Stimulated activated CD8-positive, alpha-beta memory T cell treated with anti-CD3 and anti-CD28 coated beads, Interleukin-12 subunit alpha, Interleukin-12 subunit beta, amount 100 ng/mL, for 24 hours (primary cell): ENCODE results near the gene ANTXRL.
"Not testable (repeated sequence)": the region's sequence is repeated elsewhere in the genome, so short reads cannot be mapped to it uniquely, and the experiment has no call there.

Source experiments
- DNase-seq: peaks from one replicate; pipeline ENCODE4 v3.0.0-alpha.2; 2020; ENCODE audit errors: extremely low read depth

Gene ANTXRL

DNA sequence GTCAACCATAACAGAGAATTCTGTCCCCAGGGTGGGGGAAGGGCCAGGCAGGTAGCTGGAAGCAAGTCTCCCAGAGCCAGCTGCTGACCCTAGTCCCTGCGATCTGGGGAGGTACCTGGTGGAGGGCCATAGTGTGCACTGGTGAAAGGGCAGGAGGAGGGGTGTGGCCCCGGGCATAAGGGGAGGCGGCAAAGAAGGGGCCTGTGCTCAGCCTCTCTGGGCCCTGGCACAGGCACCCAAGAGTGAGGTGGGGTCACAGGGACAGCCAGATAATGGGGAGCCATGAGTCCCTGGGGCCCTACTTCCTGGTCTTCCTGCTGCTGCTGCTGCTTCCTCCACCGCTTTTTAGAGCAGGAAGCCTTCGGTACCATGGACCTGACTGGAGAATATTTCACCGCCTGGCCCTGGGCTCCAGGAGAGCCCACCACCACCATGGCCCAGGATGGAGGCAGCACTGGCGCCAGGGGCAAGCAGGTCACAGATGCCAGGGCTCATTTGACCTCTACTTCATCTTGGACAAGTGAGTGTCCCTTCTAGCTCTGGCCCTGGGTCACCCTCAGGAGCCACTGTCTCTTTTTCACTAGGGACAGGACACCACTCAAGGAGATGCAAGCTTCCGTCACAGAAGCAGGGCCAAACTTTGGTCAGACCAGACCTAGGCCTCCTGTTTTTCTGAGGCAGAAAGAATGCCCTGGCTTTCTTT lies at the start of gene ANTXRL:
Gene ANTXRL, plus strand, starts transcription at position 7 of the 703 bp plus-strand sequence. Its CDS starts 266 bp downstream, at position 273.
- DNase-seq: no peak

DNA sequence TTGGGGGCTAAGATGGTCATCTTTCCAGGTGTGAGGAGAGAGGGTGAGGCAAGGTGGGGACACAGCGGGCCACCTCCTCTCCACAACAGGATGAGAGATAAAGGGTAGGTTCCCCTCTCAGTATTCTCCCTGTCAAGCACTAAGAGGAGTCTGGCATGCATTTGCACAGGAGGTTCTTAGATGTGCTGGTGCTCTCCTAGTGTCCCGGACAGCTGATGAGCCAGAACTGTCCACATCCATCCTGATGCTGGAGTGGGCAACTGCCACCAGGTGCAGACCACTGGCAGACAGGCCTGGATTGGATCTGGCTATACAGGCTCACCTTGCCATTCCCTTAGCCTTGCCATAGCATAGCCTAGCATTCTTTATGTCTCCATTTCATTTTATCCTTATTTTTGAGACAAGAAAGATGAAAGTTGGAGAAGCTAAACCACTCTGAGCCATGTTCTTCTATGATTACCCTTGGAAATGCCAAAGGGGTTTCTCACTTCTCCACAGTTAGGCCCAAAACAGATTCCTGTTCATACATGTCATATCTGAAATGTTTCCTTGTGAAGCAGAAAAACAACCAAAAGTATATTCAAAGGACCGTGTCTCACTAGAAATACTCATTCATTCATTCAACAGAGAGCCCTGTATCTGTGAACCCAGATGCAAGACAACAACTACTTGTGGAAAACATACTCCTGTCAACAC lies 48.8 kb upstream of the ANTXRL start:
- no peak for DNase-seq

DNA sequence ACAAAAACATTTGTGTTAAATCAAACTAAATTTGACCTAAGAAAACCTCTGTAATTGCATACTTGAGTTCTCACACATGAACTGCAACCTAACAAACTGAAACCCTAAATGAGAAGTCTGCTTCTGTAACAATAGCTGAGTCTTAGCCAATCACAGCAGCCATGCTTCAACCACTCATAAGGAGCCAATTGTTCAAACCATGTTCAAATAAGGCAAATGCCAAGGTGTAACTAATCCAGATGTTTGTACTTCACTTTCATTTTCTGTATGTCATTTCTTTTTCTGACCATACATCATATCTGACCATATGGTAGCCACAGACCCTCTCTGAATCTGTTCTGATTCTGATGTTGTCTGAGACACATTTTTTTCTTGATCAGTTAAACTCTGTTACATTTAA lies 47.5 kb upstream of the ANTXRL start:
- no peak for DNase-seq

DNA sequence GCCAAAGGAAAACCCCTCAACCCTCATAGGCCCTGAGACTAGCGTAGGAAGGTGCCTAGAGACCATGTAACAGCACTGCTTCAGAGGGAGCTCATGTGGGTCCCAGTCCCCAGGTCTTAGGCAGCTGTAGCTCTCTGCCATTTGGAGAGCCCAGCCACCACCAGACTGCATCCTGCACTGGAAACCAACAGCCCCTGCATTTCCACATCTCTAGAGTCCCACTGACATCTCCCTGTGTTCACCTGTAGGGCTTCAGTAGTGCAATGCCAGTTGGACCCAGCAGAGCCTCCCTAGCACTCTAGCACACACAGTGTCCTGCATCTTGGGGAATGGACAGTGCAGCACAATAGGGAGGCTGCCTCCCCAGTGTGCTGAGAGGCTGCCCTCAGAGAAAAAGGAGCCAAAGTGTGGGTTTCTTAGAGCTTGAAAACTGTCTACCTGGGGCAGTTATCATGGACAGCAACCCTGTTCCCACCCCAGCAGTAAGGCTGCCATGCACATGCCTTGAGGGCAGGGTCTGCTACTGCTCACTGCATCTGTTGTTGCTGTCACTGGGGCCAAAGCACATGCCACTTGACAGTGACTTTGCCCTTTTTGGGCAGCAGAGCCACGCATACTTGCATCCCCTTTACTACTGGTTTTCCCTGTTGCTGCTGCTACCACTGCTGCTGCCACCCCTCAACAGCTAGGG lies 46.7 kb upstream of the ANTXRL start:
- DNase-seq: no peak

DNA sequence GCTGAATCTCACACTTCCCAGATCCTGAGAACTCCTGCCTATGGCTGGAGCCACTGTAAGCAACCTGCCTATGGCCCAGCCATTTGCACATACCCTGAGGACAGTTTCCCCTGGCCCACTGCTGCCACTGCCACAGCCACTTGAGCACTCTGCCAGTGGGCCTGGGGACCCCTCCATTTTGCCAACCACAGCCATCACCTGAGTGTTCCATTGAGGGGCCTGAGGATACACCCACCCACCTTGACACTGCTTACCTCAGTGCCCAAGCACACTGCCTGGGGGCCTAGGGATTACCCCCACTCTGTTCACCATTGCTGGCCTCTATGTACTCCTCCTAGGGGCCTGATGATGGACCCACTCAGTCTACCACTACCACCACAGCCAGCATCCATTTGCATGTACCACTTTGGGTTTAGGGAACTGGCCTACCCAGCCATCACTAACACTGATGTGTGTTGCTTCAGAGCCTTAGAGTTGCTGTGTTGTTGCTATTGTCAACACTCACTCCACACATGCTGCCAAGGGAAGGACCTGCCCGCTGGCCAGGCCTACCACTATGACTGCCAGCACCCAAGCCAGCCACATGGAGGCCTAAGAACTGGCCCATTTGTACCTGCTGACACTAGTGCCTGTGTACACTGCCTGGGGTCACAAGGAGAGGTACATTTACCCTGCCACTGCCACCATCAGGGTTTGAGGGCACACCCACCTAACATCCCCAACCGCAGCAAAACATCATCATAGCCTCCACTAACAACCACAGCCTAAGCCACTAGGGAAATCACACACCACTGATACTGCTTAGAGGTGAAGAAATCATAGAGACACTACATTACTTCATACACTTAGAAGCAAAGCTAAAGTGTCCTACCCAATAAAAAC lies 45.9 kb upstream of the ANTXRL start:
- no peak for DNase-seq

DNA sequence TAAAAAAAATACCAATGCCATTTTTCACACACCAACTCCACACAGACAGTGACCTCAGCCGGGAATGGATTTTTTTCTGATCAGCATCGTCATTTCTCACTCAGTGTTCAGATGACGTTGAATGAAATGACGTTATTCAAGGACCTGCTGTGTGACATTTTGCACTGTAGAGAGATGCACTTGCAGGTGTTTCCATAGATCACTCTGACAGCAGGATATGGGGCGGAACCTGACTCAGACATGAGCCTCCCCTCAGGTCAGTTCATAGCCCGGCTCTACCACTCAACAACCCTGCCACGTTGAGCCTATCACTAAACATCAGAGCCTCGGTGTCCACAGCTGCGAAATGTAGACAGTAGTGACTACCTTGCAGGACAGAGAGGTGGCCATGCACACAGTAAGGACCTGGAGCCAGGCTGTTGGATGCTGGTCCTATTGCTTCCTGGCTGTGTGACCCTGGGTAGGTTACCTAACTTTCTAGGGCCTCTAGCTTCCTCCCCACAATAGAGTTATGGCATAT lies 41.4 kb upstream of the ANTXRL start:
- DNase-seq: no peak

DNA sequence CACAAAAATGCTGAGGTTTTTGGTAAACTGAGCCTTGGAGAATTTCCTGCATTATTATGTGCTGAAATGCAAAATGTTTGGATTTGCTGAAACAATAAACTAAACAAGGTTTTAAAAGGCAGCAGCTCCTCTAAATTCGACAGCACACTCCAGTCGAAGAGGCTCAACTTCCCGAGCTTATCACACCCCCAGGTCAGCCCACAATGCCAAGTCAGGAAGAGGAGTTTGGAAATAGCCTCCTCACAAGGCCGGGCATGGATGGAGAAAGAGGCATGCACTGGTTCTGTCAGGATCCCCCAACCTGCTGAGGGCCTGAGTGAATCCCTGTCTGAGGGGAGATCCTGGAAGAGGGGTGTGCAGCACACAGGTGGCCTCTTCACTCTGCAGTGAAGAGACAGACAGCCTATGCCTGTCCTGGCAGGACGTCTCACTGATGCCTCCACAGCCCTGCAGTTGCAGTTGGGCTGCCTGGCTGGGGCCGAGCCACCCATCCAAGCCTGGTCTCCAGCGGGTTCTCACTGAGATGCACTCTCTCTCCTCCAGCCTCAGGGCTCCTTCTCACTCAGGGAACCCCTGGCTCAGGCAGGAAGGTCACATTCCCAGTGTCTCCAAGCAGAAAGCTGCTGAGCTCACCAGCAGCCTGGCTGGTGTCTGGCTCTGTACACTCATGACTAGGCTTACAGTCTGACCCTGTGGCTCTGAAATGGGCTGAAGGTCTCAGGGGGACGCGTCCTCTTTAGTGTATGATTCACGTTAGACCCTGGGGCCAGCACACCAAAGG lies 40.2 kb upstream of the ANTXRL start:
- not testable (repeated sequence) for DNase-seq

DNA sequence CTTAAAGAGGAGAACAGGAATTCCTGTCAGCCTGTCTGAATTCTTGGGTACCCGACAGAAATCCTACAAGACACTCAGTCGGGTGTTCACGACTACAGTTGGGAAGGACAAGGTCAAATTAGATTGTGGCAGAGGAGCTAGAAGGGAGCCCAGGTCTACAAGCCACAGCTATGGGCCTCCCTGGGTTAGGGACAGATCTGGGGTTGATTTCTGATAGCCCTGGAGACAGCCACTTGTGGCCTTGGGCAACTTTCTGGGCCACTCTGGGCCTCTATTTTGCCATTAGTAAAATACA lies 39.7 kb upstream of the ANTXRL start:
- DNase-seq: no peak

DNA sequence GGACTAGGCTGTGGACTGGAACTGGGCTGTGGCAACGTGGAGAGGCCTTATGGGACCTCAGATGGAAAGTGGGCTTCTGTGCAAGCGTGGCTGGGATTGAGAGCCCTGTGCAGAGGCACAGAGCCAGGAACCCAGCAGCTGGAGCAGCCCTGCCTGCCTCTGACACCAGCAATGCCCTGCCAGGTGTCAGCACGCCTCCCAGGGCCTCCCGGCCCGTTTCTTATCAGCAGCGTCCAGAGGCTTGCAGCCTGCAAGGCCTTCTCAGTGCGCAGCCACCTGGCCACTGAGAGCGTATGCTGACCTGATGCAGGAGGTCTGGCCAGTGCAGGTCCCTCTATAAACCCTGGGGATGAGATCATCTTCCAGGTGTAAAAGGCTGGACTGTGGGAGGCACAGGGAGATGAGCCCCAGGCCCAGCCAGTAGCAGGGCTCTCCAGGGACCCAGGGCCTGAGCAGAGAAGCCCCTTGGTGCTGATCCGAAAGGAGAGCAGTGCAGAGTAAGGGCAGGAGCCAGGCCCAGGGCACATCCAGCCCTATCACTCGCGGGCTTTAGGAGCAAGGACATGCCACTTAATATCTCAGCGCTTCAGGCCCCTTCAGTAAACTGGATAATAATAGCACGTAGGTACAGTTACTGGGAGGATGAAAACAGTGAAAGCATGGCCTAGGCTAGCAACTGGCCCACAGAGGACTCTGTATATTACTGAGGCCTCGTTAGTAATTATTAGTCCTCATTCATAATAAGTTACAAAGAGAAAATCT lies 38.8 kb upstream of the ANTXRL start:
- no peak for DNase-seq

DNA sequence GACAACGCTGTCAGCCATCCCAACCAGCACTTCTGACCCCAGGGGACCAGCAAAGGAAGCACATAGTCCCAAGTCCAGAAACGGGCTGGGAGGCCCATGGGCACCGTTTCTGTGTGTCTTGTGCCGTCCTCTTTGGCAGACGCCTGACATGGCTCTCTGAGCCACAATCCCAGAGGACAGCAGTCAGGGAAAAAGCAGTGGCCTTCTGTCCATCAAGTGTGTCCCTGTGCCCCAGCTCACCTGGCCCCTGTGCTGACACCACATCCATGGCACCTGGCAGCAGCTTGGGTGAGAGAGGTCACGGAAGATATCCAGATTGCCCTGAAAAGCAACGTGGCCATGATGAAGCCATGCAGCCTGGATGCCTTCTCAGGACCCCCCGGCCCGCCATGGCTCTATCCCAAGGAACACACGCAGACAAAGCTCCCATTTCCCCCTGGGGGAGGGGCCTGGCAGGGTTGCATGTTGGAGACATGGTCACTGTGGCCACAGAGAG lies 38.1 kb upstream of the ANTXRL start:
- DNase-seq: no peak

DNA sequence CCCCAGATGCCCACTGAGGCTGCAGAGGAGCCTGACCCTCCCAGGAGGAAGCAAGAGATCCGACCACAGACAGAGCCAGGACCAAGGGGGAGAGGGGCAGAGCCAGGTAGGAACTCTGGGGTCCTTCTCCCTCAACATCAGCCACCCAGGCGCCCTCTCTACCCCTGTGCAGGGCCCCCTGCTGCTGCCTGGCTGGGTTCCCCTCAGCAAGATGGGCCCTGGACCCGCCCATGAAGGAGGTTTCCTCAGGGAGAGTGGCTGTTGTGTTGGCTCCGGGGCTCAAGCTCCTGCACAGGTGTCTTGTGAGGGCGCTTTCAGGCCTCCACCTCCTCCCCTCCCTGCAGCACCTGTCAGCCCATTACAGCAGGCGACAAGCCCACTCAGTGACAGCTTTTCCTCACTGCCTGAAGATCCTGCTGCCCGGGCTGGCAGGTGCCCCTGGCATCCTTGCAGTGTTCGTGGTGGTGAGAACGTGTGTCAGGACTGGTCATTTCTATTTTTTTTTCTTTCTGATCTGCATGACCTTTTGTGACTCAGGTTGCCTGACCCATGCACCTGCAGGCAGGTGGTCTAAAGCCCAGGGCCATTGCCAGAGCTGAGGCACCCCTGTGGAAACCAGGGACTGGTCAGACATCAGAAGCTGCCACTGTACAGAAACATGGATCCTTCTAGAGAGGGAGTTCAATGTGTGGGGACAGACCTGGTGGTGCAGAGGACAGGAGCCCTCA lies 37.0 kb upstream of the ANTXRL start:
- not testable (repeated sequence) for DNase-seq

DNA sequence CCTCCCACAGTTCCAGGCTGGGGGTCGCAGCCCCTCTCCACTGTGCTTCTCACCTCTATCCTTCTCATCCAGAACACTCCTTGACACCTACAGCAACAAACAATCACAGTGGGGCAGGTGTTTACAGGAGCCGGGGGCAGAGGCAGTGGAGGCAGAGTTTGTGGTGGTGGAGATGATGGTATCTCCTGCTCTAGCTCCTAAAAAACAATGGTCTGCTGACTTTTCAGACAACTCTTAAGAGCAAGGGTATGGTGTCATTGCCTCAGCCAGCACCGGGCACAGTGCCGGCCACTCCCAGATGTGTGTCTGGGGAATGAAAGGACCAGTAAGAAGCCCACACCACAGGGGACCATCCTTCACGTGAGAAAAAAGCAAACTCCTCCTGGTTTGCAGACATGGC lies 36.3 kb upstream of the ANTXRL start:
- no peak for DNase-seq

DNA sequence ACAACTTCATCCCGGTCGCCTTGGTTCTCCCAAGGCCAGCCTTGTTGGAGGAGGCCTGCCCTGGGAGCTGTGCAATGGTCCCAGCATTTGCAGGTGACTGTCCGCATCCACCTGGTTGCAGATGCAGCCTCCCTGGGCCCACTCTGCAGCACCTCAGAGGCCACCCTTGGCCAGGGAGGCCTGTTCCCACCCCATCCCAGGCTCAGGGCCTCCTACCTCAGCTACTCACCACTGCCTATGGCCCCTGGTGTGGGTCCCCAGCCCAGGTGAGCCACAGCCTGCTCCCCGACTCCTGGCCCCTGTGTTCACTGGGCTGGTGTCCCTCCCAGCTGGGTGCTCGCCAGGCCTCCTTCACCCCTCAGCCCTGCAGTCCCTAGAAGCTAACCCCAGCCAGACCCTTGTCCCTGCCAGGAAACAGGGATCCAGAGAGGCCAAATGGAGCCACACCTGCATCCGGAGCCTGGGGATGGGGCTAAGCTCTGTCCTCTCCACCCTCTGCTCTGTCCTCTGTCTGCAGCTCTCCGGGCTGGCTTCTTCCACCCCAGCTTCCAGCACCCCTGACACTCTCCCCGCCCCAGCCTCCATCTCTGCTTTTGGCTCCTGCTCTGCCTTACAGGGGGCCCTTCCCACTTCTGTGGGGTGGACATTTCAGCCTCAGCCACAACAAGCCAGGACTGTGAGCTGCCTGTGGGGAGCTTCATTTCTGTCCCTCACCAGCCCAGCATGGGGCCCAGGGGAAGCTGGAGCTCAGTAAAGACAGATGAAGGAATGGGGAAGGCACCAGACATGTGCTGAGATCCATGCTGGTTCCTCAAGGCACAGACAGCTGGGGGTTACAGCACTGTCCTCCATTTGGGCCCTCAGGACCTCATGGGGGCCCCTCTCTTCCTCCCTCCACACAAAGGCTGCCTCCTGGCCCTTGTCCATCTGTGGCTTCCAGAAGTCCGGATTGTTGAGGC lies 35.6 kb upstream of the ANTXRL start:
- DNase-seq: no peak

DNA sequence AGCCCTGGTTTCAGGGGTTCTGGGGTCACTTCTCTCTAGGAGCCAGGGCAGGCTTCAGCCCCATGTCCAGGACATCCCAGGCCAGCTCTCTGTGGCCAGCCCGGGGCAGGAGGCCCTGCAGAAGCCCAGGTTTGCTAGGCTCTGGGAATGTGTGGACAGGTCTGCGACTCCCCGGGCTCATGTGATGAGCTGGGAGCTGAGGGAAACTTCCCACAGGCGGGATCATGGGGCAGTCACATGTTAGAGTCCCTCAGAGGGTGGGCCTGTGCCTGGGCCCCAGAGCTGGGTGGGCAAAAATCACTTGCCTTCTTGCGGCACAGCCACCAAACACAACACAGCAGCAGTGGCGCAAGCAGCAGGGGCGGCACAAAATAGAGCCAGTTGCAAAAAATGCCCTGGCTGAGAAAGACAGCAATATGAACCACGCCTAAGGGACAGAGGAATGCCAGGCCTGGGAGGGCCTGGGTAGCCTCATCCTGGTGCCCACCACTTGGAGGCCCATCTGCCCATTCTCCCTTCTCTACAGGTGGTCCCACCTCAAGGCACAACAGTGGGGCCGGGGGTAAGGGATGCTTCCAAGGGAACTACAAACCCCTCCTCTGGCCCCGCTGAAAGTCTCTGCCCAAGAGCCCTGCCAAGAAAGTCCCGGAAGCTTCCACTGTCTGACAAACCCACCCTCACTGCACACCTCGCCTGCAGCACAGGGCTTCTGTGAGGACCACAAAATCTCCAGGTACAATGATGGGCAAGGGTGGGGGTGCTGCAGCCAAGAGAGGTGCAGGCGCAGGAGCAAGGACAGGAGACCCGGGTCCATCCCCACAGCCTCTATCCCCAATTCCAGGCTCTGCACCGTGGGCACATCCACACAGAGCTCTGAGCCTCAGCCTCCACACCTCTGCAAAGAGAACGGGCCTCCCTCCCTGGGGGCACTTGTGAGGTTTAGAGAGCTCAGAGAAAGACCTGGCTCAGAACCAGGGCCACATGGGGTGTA lies 34.6 kb upstream of the ANTXRL start:
- DNase-seq: no peak

DNA sequence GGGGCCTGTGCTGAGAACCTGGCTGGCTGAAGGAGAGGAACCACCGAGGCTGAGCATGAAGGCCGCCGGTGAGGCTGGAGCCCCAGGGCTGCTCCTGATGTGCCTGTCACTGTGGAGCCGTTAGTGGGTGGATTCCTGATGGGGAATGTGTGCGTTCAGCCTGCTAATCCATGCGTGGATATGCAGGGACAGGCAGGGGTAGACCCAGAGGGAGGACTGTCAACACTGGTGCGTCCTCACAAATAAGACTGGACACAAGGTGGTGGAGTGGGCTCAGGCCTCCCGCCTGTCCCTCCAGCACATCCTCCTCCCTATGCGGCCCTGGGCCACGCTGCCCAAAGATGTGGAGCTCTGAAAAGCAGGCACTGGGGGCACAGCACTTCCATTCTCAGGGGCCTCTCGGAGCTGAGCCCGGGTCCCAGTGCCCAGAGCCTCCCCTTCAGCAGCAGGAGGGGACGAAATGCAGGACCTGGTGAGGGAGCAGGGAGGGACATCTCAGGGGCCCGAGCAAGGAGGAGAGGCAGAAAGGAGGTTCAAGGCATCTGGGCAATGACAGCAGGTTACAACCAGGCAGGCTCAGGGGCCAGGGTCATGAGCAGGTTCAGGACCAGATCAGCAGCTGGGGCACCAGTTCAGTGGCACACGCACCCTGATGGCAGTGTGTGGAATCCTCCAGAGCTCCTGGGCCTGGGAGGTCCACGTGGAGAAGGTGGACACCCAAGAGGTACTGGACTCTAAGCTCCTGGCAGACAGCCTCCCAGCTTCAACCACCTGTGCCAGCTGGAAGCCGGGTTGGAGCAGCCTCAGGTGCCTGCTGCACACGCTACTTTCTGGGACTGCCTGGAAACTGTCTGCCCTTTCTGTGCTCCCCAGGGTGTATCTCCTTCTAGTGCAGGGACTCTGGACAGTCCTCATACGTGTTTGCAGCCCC lies 33.5 kb upstream of the ANTXRL start:
- DNase-seq: no peak

DNA sequence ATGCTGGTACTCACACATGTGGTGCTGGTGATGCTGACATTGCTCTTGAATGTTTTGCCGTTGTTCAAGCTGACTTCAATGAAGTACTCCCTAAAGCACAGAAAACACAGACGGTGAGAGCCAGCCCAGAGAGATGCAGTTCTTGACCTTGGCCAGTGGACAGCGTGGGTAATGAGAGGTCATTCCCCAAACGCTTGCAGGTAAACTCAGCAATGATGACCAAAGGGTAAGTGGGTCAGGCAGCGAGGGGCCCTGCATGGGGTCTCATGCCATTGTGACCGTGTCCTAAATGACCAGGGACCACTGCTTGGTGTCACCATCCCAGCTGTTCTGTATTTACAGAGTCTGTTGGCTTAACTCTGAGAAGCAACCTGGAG lies 32.8 kb upstream of the ANTXRL start:
- DNase-seq: no peak
